Smooth muscle cell (in vitro differentiated cells): ENCODE results near the gene TESK1. TPM values are rescaled to one million over a fixed set of nuclear protein-coding genes. Genes with fewer than 3 reads are reported as not detected.
"Not testable (repeated sequence)": the region's sequence is repeated elsewhere in the genome, so short reads cannot be mapped to it uniquely, and the experiment has no call there.

ENCODE experiments used
- DNase-seq: peaks from one replicate; lab custom pipeline; 2025; ENCODE audit not compliant: unreplicated experiment; lab: John Stamatoyannopoulos, UW
- H2AFZ ChIP-seq: fragments of 200-600 bp; sonication (generic); 2 replicates; pipeline ENCODE4 v1.6.0; 2016; ENCODE audit warnings: antibody characterized with exemption, low read depth, mild to moderate bottlenecking
- H3F3A ChIP-seq: fragments of 200-600 bp; sonication (generic); 2 replicates; pipeline ENCODE4 v1.6.0; 2017; ENCODE audit warnings: antibody characterized with exemption, low read depth
- H3K27ac ChIP-seq: fragments of 200-600 bp; sonication (generic); 2 replicates; pipeline ENCODE4 v1.5.1; 2016; ENCODE audit warnings: low read depth, mild to moderate bottlenecking
- H3K27me3 ChIP-seq: fragments of 200-600 bp; sonication (generic); 2 replicates; pipeline ENCODE4 v1.6.1; 2016; ENCODE audit warnings: low read depth, mild to moderate bottlenecking
- H3K36me3 ChIP-seq: fragments of 200-600 bp; sonication (generic); 2 replicates; pipeline ENCODE4 v1.5.1; 2016; ENCODE audit warnings: low read depth
- H3K4me1 ChIP-seq: fragments of 200-600 bp; sonication (generic); 2 replicates; pipeline ENCODE4 v1.5.1; 2016; ENCODE audit warnings: low read depth
- H3K4me2 ChIP-seq: fragments of 200-600 bp; sonication (generic); 2 replicates; pipeline ENCODE4 v1.6.0; 2016; ENCODE audit warnings: mild to moderate bottlenecking
- H3K4me3 ChIP-seq: fragments of 200-600 bp; sonication (generic); 2 replicates; pipeline ENCODE4 v1.5.1; 2016; ENCODE audit warnings: mild to moderate bottlenecking
- H3K79me2 ChIP-seq: fragments of 200-600 bp; sonication (generic); 2 replicates; pipeline ENCODE4 v1.6.0; 2016; ENCODE audit warnings: low read depth, mild to moderate bottlenecking
- H3K9ac ChIP-seq: fragments of 200-600 bp; sonication (generic); 2 replicates; pipeline ENCODE4 v1.6.0; 2016; ENCODE audit warnings: low read depth
- H3K9me3 ChIP-seq: fragments of 200-600 bp; sonication (generic); replicated peaks from 2 replicates; pipeline ENCODE4 v1.5.1; 2016; ENCODE audit warnings: low read depth
- H4K20me1 ChIP-seq: fragments of 200-600 bp; sonication (generic); 2 replicates; pipeline ENCODE4 v1.6.0; 2016; ENCODE audit warnings: low read depth
- WGBS: methylation state at CpG from one replicate; pipeline ENCODE4 v1.1.7; 2016; ENCODE audit warnings: low lambda C conversion rate; 5-methylcytosine and 5-hydroxymethylcytosine counted together
- polyA plus RNA-seq: library from polyadenylated mRNA; unstranded; fragments of >200 nt; fragmentation: Nextera tagmentation; extraction: Ambion mirVana; gene quantifications from 2 replicates; pipeline ENCODE4 v1.2.1, GENCODE V29; 2016
- total RNA-seq: library from RNA; depleted of rRNA; stranded (reverse); fragments of >200 nt; gene quantifications from 2 replicates; pipeline ENCODE4 v1.2.3, GENCODE V29; 2014
- TF ChIP-seq, protein P1 (sequence below): fragments of 200-600 bp; sonication (generic); IDR thresholded peaks from 2 replicates; pipeline ENCODE4 v1.5.1; 2017; ENCODE audit warnings: borderline replicate concordance, mild to moderate bottlenecking, antibody characterized with exemption; ENCODE audit not compliant: insufficient read depth, poor library complexity, severe bottlenecking

TESK1 gene
- total and polyA plus RNA-seq, 2 experiments from 2014 or later, result 14.2 to 19.4 TPM

DNA sequence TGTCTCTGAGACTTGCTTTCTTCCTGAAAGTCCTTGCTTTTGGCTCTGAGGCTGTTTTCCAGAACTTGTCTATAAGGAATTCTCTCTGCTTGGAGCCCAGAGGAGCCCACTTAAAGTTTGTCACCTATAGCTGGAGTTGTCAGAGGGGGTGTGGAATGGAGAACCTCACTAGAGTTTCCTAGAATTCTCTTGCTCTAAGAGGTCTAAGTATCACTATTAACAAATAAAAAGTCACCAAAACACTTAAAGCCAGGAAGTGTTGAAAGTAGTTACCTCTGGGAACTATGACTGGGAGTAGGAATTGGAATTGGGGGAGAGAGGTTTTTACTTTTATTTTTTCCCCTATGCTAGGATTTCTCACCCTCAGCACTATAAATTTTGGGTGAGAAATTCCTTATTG, 30.7 kb downstream of the TESK1 start:
- H3F3A ChIP-seq, result no peaks in the 10 kb centered on the region
- H2AFZ ChIP-seq, result no peak overlapping the region
- no peak overlapping the region for H3K4me3 ChIP-seq
- DNase-seq, result no peak
- no peaks in the 10 kb centered on the region for H3K36me3 ChIP-seq
- H3K9me3 ChIP-seq, result no peaks in the 10 kb centered on the region
- TF ChIP-seq, protein P1, sequence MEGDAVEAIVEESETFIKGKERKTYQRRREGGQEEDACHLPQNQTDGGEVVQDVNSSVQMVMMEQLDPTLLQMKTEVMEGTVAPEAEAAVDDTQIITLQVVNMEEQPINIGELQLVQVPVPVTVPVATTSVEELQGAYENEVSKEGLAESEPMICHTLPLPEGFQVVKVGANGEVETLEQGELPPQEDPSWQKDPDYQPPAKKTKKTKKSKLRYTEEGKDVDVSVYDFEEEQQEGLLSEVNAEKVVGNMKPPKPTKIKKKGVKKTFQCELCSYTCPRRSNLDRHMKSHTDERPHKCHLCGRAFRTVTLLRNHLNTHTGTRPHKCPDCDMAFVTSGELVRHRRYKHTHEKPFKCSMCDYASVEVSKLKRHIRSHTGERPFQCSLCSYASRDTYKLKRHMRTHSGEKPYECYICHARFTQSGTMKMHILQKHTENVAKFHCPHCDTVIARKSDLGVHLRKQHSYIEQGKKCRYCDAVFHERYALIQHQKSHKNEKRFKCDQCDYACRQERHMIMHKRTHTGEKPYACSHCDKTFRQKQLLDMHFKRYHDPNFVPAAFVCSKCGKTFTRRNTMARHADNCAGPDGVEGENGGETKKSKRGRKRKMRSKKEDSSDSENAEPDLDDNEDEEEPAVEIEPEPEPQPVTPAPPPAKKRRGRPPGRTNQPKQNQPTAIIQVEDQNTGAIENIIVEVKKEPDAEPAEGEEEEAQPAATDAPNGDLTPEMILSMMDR, result no peak
- no peaks in the 10 kb centered on the region for H3K27me3 ChIP-seq
- H3K27ac ChIP-seq, result no peak overlapping the region
- H3K4me1 ChIP-seq, result no peaks in the 10 kb centered on the region
- H3K4me2 ChIP-seq, result no peak overlapping the region
- no peaks in the 10 kb centered on the region for H3K79me2 ChIP-seq
- H3K9ac ChIP-seq, result no peak overlapping the region
- H4K20me1 ChIP-seq, result no peaks in the 10 kb centered on the region

DNA sequence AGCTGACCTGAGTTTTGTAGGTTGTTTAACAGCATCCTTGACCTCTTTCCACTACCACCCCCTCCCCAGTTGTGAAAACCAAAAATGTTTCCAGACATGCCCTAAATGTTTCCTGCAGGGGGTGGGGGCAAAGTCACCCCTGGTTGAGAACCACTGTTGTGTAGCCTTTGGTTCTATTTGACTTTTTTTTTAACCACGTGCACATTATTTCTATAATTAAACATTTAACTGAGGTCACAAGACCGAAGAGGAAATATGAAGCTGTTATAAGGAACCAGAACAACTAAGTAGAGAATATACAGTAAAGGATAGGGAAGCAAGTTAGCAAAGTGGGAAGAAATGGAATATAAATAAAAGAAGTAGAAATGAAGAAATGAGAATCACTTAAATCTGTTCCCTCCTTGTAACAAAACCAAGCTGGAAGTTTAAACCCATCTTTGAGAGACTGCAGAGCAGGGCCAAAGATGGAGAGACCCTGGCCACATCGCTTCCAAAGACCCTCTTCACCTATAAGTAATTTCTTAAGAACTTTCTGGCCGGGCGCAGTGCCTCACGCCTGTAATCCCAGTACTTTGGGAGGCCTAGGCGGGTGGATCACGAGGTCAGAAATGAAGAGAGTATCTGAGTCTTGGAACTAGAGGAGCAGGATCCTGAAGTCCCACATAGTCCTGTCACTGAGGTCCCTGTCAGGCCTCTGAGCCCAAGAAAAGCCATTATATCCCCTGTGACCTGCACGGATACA, 31.2 kb downstream of the TESK1 start:
- Histone ChIP-seq H4K20me1 (no peaks in the 10 kb centered on the region), H3K36me3 (no peaks in the 10 kb centered on the region), H3K9me3 (no peaks in the 10 kb centered on the region), H3K4me2 (no peak overlapping the region), H3K27me3 (no peaks in the 10 kb centered on the region), H3K4me1 (no peaks in the 10 kb centered on the region), H3K4me3 (no peak overlapping the region), H3K9ac (no peak overlapping the region), H3K27ac (no peak overlapping the region), H3F3A (no peaks in the 10 kb centered on the region), H3K79me2 (no peaks in the 10 kb centered on the region), H2AFZ (no peak overlapping the region)
- no peak for DNase-seq
- TF ChIP-seq, protein P1, result no peak
- WGBS, result 91% methylated on average over 9 of the region's 9 CpGs

DNA sequence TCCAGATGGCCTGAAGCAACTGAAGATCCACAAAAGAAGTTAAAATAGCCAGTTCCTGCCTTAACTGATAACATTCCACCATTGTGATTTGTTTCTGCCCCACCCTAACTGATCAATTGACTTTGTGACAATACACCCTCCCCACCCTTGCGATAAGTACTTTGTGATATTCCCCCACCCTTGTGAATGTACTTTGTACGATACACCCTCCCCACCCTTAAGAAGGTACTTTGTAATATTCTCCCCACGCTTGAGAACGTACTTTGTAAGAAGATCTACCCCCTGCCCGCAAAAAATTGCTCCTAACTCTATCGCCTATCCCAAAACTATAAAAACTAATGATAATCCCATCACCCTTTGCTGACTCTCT, 31.8 kb downstream of the TESK1 start:
- H3K4me3 ChIP-seq, H2AFZ ChIP-seq, H3F3A ChIP-seq, H3K27me3 ChIP-seq, H3K9ac ChIP-seq, H3K79me2 ChIP-seq, H3K9me3 ChIP-seq, H3K36me3 ChIP-seq, H4K20me1 ChIP-seq, H3K27ac ChIP-seq, H3K4me1 ChIP-seq, DNase-seq, H3K4me2 ChIP-seq: not testable (repeated sequence)
- 88% methylated on average over 6 of the region's 6 CpGs for WGBS

DNA sequence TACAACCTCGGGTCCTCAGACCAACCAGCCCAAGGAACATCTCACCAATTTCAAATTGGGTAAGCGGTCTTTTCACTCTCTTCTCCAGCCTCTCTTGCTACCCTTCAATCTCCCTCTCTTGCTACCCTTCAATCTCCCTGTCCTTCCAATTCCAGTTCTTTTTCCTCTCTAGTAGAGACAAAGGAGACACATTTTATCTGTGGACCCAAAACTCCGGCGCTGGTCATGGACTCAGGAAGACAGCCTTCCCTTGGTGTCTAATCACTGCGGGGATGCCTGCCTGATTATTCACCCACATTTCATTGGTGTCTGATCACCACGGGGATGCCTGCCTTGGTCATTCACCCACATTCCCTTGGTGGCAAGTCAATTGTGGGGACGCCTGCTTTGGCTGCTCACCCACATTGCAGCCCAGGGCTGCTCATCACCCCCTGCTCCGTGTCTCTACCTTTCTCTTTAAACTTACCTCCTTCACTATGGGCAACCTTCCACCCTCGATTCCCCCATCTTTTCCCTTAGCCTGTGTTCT, 32.4 kb downstream of the TESK1 start:
- H3K36me3 ChIP-seq, H3K9me3 ChIP-seq, H3K27ac ChIP-seq, H4K20me1 ChIP-seq, H3K4me1 ChIP-seq, H3K4me2 ChIP-seq, H3K79me2 ChIP-seq, H3K27me3 ChIP-seq, H3K9ac ChIP-seq, H2AFZ ChIP-seq, H3K4me3 ChIP-seq, H3F3A ChIP-seq, DNase-seq: not testable (repeated sequence)
- WGBS, result 91% methylated on average over 9 of the region's 9 CpGs

DNA sequence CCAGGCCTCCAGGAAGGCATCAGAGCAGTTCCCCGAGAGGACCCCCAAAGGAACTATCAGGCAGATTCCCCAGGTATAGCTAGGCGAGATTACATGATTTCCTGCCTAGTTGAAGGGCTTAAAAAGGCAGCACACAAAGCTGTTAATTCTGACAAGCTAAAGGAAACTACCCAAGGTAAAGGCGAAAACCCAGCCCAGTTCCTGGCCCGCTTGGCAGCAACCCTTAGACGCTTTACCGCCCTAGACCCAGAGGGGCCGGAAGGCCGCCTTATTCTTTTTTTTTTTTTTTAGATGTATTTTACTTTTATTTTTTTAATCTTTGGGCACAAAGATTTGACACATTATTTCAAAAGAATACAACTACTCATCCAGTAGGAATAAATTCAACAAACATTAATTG, 33.7 kb downstream of the TESK1 start:
- H3K4me2 ChIP-seq, H3K4me3 ChIP-seq: not testable (repeated sequence)

DNA sequence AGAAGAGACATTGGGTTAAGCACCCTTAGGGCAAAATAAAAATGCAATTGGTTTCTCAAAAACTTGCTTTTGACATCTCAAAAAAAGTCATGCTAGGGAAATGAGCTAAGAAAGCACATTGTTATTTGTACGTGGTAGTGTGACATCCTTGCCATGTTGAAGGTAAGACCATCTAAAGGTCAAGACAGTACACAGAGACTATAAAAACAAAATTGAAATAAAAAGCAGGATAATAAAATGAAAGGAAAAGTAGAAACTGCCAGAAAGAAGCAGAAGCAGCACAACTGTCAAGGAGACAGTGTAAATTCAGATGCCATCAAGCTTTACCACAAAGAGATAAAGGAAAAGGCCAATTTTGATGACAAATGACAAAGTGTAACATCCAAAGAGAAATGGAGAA, 34.2 kb downstream of the TESK1 start:
- H3K9me3 ChIP-seq, H3K79me2 ChIP-seq, H4K20me1 ChIP-seq, H3K27me3 ChIP-seq, H3F3A ChIP-seq, H3K4me1 ChIP-seq, H3K27ac ChIP-seq, H3K9ac ChIP-seq, H2AFZ ChIP-seq, H3K4me2 ChIP-seq, H3K4me3 ChIP-seq, DNase-seq, H3K36me3 ChIP-seq: not testable (repeated sequence)
- WGBS, result 91% methylated on average over 1 of the region's 1 CpG

More for the DNA sequence above, 33.7 kb downstream of the TESK1 start:
- H3K9me3 ChIP-seq, DNase-seq, H3K79me2 ChIP-seq, H3F3A ChIP-seq, H3K27ac ChIP-seq, H3K9ac ChIP-seq, H3K4me1 ChIP-seq, H4K20me1 ChIP-seq, H2AFZ ChIP-seq, H3K36me3 ChIP-seq, H3K27me3 ChIP-seq: not testable (repeated sequence)
- WGBS, result 96% methylated on average over 7 of the region's 8 CpGs
